ENCODE measurements around the gene DPP7. TPM values are rescaled to one million over a fixed set of nuclear protein-coding genes. Genes with fewer than 3 reads are reported as not detected.

DPP7 gene
- total RNA-seq, 2 experiments from 2014 or later = 344 to 349 TPM

- Mint-ChIP-seq H3K9me3 (no peaks in the 10 kb centered on the region), H3K27ac (no peak within 1 kb of the TSS), H3K4me3 (no peak within 1 kb of the TSS), H3K27me3 (peaks cover 77% of the 10 kb centered on the region), H3K36me3 (ENCODE audit: low read depth) (no peaks in the 10 kb centered on the region), H3K4me1 (ENCODE audit: low read depth) (peaks cover 5% of the 10 kb centered on the region)
- Histone ChIP-seq H3K4me3 (ENCODE audit: low read length) (no peak within 1 kb of the TSS), H3K27ac (ENCODE audit: low read depth in 1 of 2, low read length in 2 of 2) (no peak within 1 kb of the TSS), H3K36me3 (ENCODE audit: insufficient read depth, low read length) (no peaks in the 10 kb centered on the region), H3K9me3 (ENCODE audit: control insufficient read depth in 1 of 2, insufficient read depth in 1 of 2, low read length in 2 of 2) (peaks cover 0 to 47% of the 10 kb centered on the region in 2 experiments), H3K27me3 (ENCODE audit: control insufficient read depth in 1 of 2, insufficient read depth in 2 of 2, low read length in 2 of 2) (peaks cover 75 to 76% of the 10 kb centered on the region in 2 experiments), H3K4me1 (ENCODE audit: insufficient read depth, low read length) (peaks cover 8% of the 10 kb centered on the region)
- no peak for TF ChIP-seq CTCF (IDR thresholded peaks at IDR 0.05)
- DNase-seq (peak in 6 of 14 experiments; percentile 27 to 76 (median 48)), ATAC-seq (ENCODE audit: poor library complexity) (peak; percentile 86)
- intact Hi-C loops (cut with DNase I, micrococcal nuclease) = no loop called here
- ChIA-PET POLR2A (interaction anchor here (2.4 kb wide), 1 partner anchor 9 kb away, joined by 7 read pairs; no protein-coding TSS in a partner anchor), CTCF (no interaction called here)
Observed at GRCh38 chr9:137138722-137139467, 24.4 kb upstream of the DPP7 start, which contains the start of gene GRIN1. TSS of gene GRIN1 (plus strand) at chr9:137139154. CDS start at chr9:137139487, 333 bp downstream.

- peaks cover 72 to 73% of the 10 kb centered on the region in 2 experiments for H3K27me3 ChIP-seq (ENCODE audit: control insufficient read depth in 1 of 2, insufficient read depth in 2 of 2, low read length in 2 of 2)
- no peak for TF ChIP-seq CTCF (IDR thresholded peaks at IDR 0.05)
- CTCF ChIA-PET = no interaction called here
- H3K4me1 ChIP-seq (ENCODE audit: insufficient read depth, low read length) = peaks cover 8% of the 10 kb centered on the region
- no peaks in the 10 kb centered on the region for H3K36me3 ChIP-seq (ENCODE audit: insufficient read depth, low read length)
- H3K27ac Mint-ChIP-seq = no peak overlapping the region
- intact Hi-C loops (cut with DNase I, micrococcal nuclease) = no loop called here
- H3K4me1 Mint-ChIP-seq (ENCODE audit: low read depth) = peaks cover 5% of the 10 kb centered on the region
- no peaks in the 10 kb centered on the region for H3K9me3 Mint-ChIP-seq
- no peak overlapping the region for H3K4me3 Mint-ChIP-seq
- H3K4me3 ChIP-seq (ENCODE audit: low read length) = no peak overlapping the region
- ATAC-seq (ENCODE audit: poor library complexity) = no peak
- H3K27ac ChIP-seq (ENCODE audit: low read depth in 1 of 2, low read length in 2 of 2) = no peak overlapping the region
- peaks cover 0 to 45% of the 10 kb centered on the region in 2 experiments for H3K9me3 ChIP-seq (ENCODE audit: control insufficient read depth in 1 of 2, insufficient read depth in 1 of 2, low read length in 2 of 2)
- DNase-seq = no peak
- POLR2A ChIA-PET = interaction anchor here (2.4 kb wide), 1 partner anchor 9 kb away, joined by 7 read pairs; no protein-coding TSS in a partner anchor
- H3K36me3 Mint-ChIP-seq (ENCODE audit: low read depth) = no peaks in the 10 kb centered on the region
- H3K27me3 Mint-ChIP-seq = peaks cover 76% of the 10 kb centered on the region
Observed at GRCh38 chr9:137138058-137138721, 23.7 kb upstream of the DPP7 start.

- H3K4me1 ChIP-seq (ENCODE audit: insufficient read depth, low read length) = peaks cover 8% of the 10 kb centered on the region
- H3K36me3 Mint-ChIP-seq (ENCODE audit: low read depth) = no peaks in the 10 kb centered on the region
- DNase-seq (no peak), ATAC-seq (ENCODE audit: poor library complexity) (no peak)
- H3K27ac ChIP-seq (ENCODE audit: low read depth in 1 of 2, low read length in 2 of 2) = no peak overlapping the region
- POLR2A ChIA-PET = no interaction called here
- no peak overlapping the region for H3K27ac Mint-ChIP-seq
- H3K27me3 Mint-ChIP-seq = peaks cover 74% of the 10 kb centered on the region
- no peaks in the 10 kb centered on the region for H3K36me3 ChIP-seq (ENCODE audit: insufficient read depth, low read length)
- H3K27me3 ChIP-seq (ENCODE audit: control insufficient read depth in 1 of 2, insufficient read depth in 2 of 2, low read length in 2 of 2) = peaks cover 62 to 67% of the 10 kb centered on the region in 2 experiments
- no peaks in the 10 kb centered on the region for H3K9me3 Mint-ChIP-seq
- H3K4me3 ChIP-seq (ENCODE audit: low read length) = no peak overlapping the region
- TF ChIP-seq CTCF (IDR thresholded peaks at IDR 0.05) = no peak
- peaks cover under 1% of the 10 kb centered on the region for H3K4me1 Mint-ChIP-seq (ENCODE audit: low read depth)
- CTCF ChIA-PET = no interaction called here
- H3K4me3 Mint-ChIP-seq = no peak overlapping the region
- intact Hi-C loops (cut with DNase I, micrococcal nuclease) = no loop called here
- H3K9me3 ChIP-seq (ENCODE audit: control insufficient read depth in 1 of 2, insufficient read depth in 1 of 2, low read length in 2 of 2) = peaks cover 0 to 36% of the 10 kb centered on the region in 2 experiments
Observed at GRCh38 chr9:137136881-137137607, 22.5 kb upstream of the DPP7 start.

All from CD4-positive, alpha-beta T cell (primary cell).